Smooth muscle cell (in vitro differentiated cells): ENCODE data around the gene MSL3B.

ENCODE experiments used
- DNase-seq: peaks from one replicate; lab custom pipeline; 2025; ENCODE audit not compliant: unreplicated experiment; lab: John Stamatoyannopoulos, UW
- H2AFZ ChIP-seq: fragments of 200-600 bp; sonication (generic); 2 replicates; pipeline ENCODE4 v1.6.0; 2016; ENCODE audit warnings: antibody characterized with exemption, low read depth, mild to moderate bottlenecking
- H3F3A ChIP-seq: fragments of 200-600 bp; sonication (generic); 2 replicates; pipeline ENCODE4 v1.6.0; 2017; ENCODE audit warnings: antibody characterized with exemption, low read depth
- H3K27ac ChIP-seq: fragments of 200-600 bp; sonication (generic); 2 replicates; pipeline ENCODE4 v1.5.1; 2016; ENCODE audit warnings: low read depth, mild to moderate bottlenecking
- H3K27me3 ChIP-seq: fragments of 200-600 bp; sonication (generic); 2 replicates; pipeline ENCODE4 v1.6.1; 2016; ENCODE audit warnings: low read depth, mild to moderate bottlenecking
- H3K36me3 ChIP-seq: fragments of 200-600 bp; sonication (generic); 2 replicates; pipeline ENCODE4 v1.5.1; 2016; ENCODE audit warnings: low read depth
- H3K4me1 ChIP-seq: fragments of 200-600 bp; sonication (generic); 2 replicates; pipeline ENCODE4 v1.5.1; 2016; ENCODE audit warnings: low read depth
- H3K4me2 ChIP-seq: fragments of 200-600 bp; sonication (generic); 2 replicates; pipeline ENCODE4 v1.6.0; 2016; ENCODE audit warnings: mild to moderate bottlenecking
- H3K4me3 ChIP-seq: fragments of 200-600 bp; sonication (generic); 2 replicates; pipeline ENCODE4 v1.5.1; 2016; ENCODE audit warnings: mild to moderate bottlenecking
- H3K79me2 ChIP-seq: fragments of 200-600 bp; sonication (generic); 2 replicates; pipeline ENCODE4 v1.6.0; 2016; ENCODE audit warnings: low read depth, mild to moderate bottlenecking
- H3K9ac ChIP-seq: fragments of 200-600 bp; sonication (generic); 2 replicates; pipeline ENCODE4 v1.6.0; 2016; ENCODE audit warnings: low read depth
- H3K9me3 ChIP-seq: fragments of 200-600 bp; sonication (generic); replicated peaks from 2 replicates; pipeline ENCODE4 v1.5.1; 2016; ENCODE audit warnings: low read depth
- H4K20me1 ChIP-seq: fragments of 200-600 bp; sonication (generic); 2 replicates; pipeline ENCODE4 v1.6.0; 2016; ENCODE audit warnings: low read depth
- WGBS: methylation state at CpG from one replicate; pipeline ENCODE4 v1.1.7; 2016; ENCODE audit warnings: low lambda C conversion rate; 5-methylcytosine and 5-hydroxymethylcytosine counted together
- TF ChIP-seq, protein P1 (sequence below): fragments of 200-600 bp; sonication (generic); IDR thresholded peaks from 2 replicates; pipeline ENCODE4 v1.5.1; 2017; ENCODE audit warnings: borderline replicate concordance, mild to moderate bottlenecking, antibody characterized with exemption; ENCODE audit not compliant: insufficient read depth, poor library complexity, severe bottlenecking

MSL3B gene

DNA sequence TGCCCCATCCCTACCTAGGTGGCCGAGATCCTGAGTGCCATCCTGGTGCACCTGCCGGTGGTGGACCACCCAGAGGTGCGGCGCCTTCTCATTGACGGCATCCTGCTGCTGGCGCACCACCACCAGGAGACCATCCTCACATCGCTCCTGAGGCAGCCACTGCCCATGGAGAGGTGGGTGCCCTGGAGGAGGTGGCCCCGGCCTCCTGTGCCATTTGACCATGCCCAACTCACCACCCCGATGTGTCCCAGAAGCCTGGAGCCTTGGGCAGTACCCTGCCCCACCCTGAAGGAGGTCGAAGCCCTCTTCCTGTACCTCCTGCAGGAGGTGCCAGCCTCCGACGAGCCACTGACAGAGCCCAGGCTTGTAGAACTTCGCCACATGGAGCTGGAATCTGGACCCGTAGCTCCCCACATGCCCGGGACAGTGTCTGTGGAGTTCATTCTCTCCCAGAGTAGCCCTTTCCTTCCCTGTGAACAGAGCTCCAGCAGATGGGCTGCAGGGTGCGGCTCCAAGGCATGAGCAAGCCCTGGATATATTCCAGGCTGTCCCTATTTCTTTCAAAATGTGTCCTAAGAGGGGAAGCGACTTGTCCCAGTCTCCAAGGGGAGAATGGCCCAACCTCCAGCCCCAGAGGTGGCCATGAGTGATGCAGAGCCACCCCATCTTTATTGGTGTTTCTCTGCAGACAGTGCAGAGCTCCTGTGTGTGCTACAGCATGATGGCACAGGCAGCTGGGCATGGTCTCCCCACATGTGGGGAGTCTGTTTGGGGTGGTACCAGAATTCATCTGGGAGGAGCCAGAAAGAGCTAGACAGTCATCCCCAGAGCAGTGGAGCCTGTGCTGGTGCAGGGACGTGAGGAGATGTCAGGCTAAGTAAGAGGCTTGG is 48.1 kb downstream of the MSL3B start:
- Histone ChIP-seq H2AFZ (no peak overlapping the region), H3K4me3 (no peak overlapping the region), H3K27ac (no peak overlapping the region), H3K9ac (no peak overlapping the region), H3K4me2 (no peak overlapping the region), H3K27me3 (no peaks in the 10 kb centered on the region), H3F3A (no peaks in the 10 kb centered on the region), H3K79me2 (no peaks in the 10 kb centered on the region), H3K9me3 (no peaks in the 10 kb centered on the region), H3K4me1 (no peaks in the 10 kb centered on the region), H3K36me3 (no peaks in the 10 kb centered on the region), H4K20me1 (no peaks in the 10 kb centered on the region)
- TF ChIP-seq, protein P1, sequence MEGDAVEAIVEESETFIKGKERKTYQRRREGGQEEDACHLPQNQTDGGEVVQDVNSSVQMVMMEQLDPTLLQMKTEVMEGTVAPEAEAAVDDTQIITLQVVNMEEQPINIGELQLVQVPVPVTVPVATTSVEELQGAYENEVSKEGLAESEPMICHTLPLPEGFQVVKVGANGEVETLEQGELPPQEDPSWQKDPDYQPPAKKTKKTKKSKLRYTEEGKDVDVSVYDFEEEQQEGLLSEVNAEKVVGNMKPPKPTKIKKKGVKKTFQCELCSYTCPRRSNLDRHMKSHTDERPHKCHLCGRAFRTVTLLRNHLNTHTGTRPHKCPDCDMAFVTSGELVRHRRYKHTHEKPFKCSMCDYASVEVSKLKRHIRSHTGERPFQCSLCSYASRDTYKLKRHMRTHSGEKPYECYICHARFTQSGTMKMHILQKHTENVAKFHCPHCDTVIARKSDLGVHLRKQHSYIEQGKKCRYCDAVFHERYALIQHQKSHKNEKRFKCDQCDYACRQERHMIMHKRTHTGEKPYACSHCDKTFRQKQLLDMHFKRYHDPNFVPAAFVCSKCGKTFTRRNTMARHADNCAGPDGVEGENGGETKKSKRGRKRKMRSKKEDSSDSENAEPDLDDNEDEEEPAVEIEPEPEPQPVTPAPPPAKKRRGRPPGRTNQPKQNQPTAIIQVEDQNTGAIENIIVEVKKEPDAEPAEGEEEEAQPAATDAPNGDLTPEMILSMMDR: no peak
- WGBS: 93% methylated on average over 14 of the region's 18 CpGs
- DNase-seq: no peak

DNA sequence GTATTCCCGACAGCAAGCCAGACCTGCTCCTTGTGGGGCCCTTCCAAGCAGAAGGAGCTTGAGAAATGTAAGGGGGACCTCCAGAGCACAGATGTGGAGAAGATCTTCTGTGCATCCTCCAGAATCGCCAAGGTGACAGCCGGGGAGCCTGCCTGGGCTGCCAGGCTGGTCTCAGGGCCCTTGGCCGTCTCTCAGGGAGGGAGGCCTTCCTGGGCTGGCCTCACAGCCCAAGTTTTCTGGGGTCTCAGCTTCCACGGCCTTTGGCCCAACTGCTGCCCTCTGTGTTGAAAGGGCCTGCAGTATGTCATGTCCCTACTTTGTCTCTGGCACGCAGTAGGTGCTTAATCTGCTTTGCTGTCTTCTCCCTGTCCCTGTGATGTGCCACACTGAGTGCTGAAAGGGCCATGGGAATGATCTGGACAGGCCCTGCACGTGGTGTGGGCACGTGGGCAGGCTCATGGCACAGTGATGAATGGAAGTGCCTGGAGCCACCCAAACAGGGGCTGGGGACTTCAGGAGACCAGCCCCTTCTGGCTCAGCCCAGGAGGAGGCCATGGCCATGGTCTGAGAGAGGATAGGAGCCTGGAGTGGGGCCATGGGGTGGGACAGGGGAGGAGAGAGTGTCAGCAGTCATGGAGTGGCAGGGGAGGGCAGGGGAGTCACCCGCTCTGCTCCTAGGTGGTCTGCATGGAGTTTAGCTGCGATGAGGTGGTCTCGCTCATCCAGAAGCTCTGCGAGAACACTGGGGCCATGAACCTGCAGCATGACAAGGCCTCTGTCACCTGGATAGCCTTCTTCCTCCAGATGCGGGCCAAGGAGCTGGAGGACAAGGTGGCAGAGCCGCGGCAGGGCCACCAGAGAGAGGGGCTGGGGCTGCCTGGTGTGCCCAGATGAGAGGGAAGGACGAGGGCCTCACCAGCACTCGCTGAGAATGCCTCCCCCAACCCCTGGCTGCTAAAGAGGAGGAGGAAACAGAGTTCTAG is 49.3 kb downstream of the MSL3B start:
- Histone ChIP-seq H3K4me1 (no peaks in the 10 kb centered on the region), H3F3A (no peaks in the 10 kb centered on the region), H3K27me3 (no peaks in the 10 kb centered on the region), H4K20me1 (no peaks in the 10 kb centered on the region), H3K4me3 (no peak overlapping the region), H2AFZ (no peak overlapping the region), H3K36me3 (no peaks in the 10 kb centered on the region), H3K9me3 (no peaks in the 10 kb centered on the region), H3K79me2 (no peaks in the 10 kb centered on the region), H3K27ac (no peak overlapping the region), H3K4me2 (no peak overlapping the region), H3K9ac (no peak overlapping the region)
- TF ChIP-seq, protein P1: no peak
- 85% methylated on average over 17 of the region's 17 CpGs for WGBS
- DNase-seq: no peak

DNA sequence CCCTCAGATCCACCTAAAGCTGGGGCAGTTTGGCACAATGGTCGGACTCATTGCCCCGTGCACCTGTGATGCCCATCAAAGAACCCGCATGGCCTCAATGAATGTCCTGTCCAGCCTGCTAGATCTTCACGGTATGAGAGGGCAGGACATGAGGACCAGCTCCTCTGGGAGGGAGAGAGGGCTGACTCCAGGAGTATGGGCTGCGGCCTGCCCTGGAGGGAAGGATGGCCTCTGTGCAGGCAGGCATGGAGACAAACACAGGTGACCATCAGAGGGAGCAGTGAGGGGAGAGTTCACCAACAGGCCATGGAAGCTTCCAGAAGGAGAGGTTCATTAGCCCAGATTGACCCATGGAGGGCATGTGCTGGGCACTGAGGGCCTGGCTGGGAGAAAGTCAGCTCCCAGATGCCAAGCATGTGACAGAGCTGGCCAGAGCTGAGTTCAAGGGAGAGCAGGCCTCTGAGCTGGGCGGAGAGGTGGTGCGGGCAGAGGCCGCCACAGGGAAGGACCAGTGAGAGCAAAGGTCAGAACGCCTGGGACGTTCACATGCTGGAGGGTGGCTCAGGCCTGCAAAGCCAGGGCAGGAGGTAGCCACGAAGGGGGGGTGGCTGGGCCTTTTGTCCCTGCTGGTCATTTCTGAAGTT is 50.1 kb downstream of the MSL3B start:
- no peaks in the 10 kb centered on the region for H3K9me3 ChIP-seq
- H3K9ac ChIP-seq: no peak overlapping the region
- no peaks in the 10 kb centered on the region for H3K79me2 ChIP-seq
- 97% methylated on average over 11 of the region's 11 CpGs for WGBS
- DNase-seq: no peak
- no peaks in the 10 kb centered on the region for H4K20me1 ChIP-seq
- no peaks in the 10 kb centered on the region for H3K4me1 ChIP-seq
- H3K4me3 ChIP-seq: no peak overlapping the region
- no peak overlapping the region for H3K27ac ChIP-seq
- H3K4me2 ChIP-seq: no peak overlapping the region
- H3F3A ChIP-seq: no peaks in the 10 kb centered on the region
- TF ChIP-seq, protein P1: no peak
- no peaks in the 10 kb centered on the region for H3K36me3 ChIP-seq
- no peak overlapping the region for H2AFZ ChIP-seq
- no peaks in the 10 kb centered on the region for H3K27me3 ChIP-seq
